ENCODE measurements around the gene EFEMP2.
A peak's percentile ranks its signal among the peaks of the same experiment; 100 is the strongest.

Gene EFEMP2

DNA sequence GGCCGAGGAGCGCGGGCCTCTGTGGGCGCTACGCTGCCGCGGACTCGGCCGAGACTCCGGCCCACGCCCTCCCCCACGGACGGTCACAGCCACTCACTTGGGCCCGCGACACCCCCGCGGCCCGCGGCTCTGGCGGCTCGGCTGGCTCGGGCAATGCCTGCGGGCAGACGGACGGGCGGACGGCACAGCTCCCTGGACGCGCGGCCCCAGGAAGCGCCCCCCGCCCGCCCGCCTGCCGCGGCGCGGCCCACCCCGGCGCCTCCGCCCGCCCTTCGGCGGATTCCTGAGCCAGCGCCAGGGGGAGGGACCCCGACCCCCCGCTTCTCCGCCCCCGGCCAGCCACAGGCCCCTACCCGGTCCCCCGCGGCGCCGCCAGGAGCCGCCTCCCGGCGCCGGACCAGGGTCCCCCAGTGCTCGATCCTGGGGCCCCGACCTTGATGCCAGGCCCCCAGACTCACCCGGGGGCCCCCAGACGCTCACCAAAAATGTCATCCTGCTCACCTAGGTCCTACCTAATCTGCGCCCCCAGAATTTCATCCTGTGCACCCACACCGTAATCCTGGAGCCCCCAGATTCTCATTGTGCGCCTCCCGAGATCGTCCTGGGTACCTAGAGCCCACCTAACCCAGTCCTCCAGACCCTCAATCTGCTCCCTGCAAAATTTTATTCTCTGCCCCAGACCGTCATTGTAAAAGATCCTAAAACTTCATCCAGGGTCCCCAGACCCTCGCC lies at the start of gene EFEMP2:
Gene EFEMP2 (minus strand): TSS at position 215 of the 732 bp plus-strand sequence. CDS start 446 bp downstream, outside the sequence.
- no peak for DNase-seq (ENCODE audit: low spot score)

DNA sequence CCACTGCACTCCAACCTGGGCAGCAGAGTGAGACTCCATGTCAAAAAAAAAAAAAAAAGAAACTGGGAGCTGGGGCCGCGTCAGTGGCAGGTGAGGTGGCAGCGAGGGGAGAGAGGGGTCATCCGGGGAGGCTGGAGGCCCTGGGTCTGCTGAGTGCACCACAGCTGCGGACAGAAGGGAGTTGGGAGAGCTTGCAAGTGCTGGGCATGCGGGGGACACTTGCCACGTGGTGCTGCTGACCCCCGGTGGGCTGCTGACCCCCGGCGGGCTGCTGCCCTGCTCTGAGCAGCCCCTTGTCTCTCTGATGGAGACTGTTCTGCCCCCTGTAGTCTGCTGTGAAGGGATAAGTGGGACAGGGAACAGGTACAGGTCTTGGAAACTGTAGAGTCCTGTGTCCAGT lies 49.3 kb upstream of the EFEMP2 start:
- DNase-seq (ENCODE audit: low spot score), result no peak

DNA sequence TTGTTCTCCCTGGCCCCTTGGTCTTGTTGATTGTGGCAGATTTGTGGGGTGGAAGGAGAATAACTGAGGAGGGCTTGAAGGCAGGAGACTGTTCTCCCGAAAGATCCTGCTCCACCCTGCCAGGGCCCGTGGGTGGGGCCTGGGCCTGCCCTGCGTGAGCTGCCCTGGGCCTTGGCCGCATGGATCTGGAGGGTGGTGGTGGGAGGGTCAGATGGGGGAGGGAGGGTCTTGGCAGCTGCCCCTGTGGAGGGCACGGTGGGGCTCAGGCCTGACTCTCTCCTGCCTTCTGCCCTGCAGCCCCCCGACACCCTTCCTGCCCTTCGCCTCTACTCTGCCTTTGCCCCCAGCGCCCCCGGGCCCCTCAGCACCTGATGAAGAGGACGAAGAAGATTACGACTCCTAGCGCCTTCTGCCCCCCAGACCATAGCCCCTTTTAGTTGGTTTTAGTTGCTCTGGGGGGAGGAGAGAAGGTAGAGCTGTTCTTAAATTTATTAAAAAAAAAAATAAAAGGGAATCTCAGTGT lies 48.5 kb upstream of the EFEMP2 start:
- DNase-seq (ENCODE audit: low spot score), result no peak

DNA sequence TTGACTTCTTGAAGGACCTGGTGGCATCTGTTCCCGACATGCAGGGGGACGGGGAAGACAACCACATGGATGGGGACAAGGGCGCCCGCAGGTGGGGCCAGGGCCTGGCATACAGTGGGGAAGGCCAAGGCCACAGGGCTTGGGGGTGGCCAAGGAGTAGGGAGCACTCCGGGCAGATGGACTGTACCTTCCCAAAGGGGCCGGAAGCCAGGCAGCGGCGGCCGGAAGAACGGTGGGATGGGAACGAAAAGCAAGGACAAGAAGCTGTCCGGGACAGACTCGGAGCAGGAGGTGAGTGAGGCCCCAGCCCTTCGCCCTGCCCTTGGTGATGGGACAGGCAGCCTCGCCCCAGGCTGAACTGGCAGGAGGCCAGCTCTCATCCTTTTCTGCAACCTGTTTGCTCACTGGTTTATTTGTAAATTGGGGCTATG lies 47.8 kb upstream of the EFEMP2 start:
- no peak for DNase-seq (ENCODE audit: low spot score)

DNA sequence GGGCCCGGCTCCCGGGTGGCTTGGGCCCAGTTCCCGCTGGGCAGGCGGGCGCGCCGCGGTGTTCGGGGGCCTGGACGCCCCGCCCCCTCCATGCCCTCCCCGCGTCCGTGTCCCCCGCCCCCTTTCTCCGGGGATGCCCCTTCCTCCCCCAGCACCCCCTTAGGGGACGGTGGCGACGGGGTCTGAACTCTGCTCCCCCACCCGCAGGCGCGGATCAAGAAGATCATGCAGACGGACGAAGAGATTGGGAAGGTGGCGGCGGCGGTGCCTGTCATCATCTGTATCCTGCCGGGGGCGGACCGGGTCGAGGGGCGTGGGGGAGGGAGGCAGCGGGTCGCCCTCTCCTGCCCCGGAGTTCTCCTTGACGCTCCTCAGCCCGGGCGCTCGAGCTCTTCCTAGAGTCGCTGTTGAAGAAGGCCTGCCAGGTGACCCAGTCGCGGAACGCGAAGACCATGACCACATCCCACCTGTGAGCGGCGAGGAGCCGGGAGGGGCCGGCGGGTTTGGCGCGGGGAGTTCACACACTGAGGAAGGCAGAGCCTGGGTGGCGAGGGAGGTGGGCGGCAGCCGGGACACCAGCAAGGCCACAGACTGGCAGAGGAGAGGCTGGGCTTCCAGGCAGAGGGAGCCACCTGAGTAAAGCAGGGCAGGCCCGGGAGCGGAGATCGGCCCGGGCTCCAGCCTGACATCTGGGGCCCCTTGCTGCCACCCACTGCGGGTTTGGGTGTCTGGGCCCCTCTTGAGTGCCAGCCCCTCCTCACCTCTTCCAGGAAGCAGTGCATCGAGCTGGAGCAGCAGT lies 47.2 kb upstream of the EFEMP2 start:
- no peak for DNase-seq (ENCODE audit: low spot score)

DNA sequence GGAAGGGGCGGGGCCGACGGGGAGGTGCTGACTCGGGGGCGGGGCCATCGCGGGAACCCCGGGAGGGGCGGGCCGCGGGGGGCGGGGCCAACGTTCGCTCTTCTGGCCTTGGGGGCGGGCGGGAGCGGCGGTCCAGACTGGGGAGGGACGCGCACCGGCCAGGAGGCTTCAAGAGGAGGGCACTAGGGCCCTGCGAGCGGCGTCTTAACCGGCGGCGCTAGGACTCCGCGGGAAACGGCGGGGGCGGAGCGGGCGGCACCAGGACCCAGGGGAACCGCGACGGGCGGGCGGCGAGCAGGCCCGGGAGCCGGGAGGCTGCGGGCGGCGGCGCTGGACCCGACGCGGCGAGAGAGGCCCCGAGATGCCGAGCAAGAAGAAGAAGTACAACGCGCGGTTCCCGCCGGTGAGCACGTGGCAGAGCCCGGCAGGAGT lies 46.6 kb upstream of the EFEMP2 start, which contains the start of gene DRAP1:
Gene DRAP1 (plus strand): TSS at position 286 of the 432 bp plus-strand sequence. CDS start 76 bp downstream, at position 362.
- DNase-seq (ENCODE audit: low spot score), result peak; percentile 94

DNA sequence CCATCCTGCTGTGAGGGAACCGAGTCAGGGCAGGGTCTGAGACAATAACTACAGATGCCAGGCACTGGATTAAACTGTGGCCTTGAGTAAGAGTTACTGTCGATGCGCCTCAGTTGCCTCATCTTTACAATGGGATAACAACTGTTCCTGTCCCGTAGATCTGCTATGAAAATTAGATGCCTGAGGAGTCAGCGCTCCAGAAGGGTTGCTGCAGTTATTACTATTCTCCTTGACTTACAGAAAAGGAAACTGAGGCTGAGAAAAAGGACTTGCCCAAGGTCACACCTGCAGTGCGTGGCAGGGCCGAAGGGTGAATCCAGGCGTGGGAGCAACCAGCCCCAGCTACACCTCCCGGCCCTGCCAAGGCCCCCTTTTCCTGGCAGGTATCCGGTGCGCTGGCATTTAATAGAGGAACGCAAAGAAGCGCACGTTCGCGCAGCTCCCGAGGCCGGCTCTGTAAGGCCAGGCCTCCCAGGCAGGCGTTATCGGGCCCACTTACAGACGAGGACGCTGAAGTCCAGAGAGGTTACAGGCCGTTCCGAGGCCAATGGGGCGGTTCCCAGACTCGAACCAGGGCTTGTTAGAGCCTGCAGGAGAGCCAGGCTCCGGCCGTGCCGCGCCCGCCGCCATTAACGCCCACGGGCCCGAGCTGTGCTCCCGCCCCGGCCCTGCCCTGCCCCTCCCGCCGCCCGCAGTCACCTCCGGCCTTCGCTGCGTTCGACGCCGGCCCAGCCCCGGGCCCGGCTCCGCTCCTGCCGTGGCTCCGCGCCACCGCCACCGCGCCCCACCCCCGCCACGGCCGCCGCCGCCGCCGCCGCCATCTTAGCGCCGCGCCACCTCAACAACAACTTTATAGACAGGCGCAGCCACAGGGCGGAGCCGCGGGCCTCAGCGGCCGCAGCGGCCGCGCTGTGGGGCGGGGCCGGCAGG lies 45.9 kb upstream of the EFEMP2 start, which contains the start of gene C11orf68:
Gene C11orf68 (minus strand): TSS at position 852 of the 930 bp plus-strand sequence. CDS start 31 bp downstream, at position 821.
- no peak for DNase-seq (ENCODE audit: low spot score)

DNA sequence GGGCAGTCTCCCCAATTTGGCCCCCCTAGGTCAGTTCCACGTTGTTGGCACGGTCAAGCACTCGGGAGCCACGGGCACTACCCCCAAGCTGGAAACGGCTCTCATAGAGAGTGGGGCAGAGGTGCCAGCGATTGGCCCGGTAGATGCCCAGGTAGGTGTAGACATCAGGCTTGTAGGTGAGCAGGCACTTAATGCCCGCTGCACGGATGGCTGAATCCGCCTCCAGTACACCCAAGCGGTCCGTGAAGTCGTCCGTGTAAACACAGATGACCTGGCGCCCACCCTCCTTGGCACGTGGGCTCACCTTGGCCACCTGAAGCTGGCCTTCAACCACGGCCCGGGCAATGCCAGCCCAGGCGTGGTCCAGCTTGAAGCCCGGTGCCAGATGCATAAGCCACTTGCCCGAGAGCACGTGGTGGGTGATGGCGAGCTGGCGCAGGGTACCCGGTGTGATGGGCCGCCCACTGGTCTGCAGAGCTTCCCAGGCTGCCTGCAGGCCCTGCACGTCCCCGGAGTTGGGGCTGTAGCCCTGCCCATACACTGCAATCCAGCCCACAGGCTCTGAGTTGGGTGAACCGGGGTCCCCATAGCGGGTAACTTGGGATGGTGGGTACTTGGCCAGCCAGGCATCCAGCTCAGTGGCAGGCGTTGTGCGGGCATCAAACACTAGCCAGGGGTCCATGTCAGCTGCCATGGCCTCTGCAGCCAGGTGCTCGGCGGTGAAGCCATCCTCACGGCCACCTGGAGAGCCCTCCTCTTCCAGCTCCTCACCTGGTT lies 45.0 kb upstream of the EFEMP2 start:
- DNase-seq (ENCODE audit: low spot score), result no peak

DNA sequence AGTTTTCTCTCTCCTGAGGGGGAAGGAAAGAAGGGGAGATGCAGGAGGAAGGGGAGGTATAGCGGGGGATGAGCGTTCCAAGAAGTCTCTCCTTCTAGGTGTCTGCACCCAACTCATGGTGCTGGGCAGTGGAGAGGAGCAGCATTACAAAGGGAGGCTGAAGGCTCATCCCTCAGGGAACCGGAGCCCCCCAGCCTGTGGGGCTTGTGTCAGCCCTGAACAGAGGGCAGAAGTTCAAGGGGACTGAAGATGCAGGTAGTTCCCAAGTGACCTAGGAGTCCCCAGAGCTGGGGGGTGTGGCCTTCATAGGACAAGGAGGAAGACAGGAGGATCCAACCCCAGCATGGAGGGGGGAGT lies 44.5 kb upstream of the EFEMP2 start:
- no peak for DNase-seq (ENCODE audit: low spot score)

DNA sequence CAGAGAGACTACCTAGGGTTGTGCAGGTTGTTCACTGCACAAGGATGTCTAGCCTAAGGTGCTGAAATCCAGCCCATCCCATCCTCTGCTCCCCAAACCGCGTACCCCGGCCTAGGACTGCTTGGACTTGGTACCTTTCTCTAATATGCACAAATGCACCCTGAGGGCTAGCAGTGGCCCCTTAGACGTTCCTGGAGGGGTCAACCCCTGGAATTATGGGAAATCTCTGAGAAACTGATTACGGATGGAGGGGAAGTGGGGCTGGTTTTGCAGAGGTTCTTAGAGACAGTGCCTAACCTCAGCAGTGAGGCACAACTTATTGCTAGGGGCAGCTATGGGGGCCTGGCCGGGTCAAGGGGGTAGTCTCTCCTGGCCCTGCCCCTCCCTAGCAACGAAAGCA lies 43.8 kb upstream of the EFEMP2 start:
- DNase-seq (ENCODE audit: low spot score), result no peak

DNA sequence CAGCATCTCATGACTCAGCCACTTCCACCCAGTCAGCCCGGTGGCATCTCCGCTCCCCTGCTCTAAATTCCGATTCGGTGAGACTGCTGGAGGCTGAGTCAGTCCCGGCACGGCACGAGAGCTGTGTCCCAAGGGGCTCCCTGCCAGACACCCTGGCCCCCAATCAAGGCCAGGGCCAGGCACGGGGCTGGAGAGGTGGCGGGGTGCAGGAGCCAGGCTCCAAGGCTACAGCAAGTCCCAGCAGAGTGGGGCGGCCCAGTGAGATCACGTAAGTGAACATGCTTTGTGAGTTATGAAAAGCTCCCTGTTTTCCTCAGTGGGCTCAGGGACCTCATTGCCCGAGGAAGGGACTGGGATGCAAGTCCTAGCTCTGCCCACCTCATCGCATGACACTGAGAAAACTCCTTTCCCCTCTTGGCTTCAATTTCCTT lies 43.2 kb upstream of the EFEMP2 start:
- DNase-seq (ENCODE audit: low spot score), result peak; percentile 97

DNA sequence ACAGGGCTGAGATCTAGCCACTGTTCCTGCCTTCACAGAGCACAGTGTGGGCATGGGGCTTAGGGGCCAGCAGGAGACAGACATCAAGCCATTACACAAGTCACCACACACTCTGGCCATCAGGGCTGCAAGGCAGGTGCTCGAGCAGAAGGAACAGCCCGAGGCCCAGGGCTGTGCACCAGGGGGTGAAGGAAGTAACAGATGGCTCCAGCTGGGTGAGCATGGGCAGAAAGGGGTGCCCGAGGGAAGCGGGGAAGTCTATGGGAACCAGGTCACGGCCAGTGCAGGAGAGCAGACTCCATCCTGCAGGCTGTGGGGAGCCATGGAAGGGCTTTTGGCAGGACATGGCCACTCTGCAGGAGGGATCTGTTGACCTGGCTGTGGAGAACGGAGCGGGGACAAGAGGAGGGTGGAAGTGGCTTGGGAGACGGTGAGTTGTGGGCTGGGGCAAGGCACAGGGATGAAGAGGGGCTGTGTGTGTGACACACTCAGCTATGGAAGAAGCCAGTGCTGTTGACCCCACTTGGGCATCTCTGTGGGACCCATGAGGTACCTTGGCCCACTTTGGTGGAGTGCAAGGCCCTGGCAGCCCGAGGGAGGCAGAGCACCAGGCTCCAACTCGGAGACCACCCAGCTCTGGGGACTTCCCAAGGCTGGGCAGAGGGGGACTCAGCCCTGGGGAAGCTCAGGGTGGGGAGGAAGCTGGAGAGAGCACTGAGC lies 42.7 kb upstream of the EFEMP2 start:
- no peak for DNase-seq (ENCODE audit: low spot score)

DNA sequence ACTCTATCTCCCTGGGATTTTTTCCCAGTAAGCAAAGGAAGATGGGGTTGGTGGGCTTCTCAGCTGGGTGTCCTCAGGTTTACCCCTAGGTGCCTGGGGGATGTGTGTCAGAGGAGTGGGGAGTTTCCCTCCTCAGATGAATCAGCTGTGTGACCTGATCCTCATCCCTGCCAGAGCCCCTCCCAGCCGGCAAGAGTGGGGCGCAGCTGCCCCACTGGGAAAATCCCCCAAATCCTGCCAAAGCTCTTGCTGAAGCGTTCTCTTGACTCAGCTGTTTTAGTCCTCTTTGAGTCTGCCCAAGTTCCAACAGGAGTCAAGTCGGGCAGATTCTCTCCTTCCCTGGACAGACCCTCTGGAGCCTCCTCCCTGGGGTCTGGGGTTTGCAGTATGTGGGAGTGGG lies 40.2 kb upstream of the EFEMP2 start:
- no peak for DNase-seq (ENCODE audit: low spot score)

DNA sequence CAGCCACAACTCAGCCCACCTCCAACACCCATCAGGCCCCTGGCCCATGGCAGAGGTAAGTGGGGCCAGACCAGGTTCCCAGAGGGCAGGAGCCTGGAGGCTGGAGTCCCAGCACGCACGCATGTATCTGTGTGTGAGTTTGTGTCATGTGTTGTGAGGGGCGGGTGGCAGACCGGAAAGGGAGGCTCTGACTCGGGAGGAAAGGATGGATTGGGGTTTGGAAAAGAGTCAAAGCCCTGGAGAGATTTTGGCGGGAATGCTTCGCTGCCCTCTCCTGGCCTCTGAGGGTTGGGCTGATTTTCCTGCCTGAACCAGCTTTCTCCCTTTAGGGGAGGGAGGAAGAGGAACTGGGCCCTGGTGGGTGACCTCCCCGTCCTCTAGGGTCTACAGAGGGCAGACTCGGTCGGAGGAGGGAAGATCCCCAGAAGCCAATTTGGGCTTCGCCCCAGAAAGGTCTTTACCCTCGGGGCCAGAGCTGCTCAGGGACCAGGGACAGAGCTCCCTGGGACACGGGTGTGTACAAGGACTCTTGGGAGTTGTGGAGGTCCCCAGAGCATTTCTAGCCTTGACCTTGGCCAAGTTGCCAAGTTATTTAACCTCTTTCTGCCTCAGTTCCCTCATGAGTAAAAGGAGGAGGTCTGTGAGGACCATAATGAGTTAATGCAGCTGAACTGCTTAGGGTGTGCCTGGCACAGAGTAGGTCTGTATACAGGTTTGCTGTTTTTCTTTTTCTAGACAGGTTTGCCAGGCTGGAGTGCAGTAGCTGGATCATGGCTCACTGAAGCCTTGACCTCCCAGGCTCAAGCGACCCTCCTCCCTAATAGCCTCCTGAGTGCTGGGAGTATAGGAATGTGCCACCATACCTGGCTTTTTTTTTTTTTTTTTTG lies 39.3 kb upstream of the EFEMP2 start:
- peak; percentile 90 for DNase-seq (ENCODE audit: low spot score)

DNA sequence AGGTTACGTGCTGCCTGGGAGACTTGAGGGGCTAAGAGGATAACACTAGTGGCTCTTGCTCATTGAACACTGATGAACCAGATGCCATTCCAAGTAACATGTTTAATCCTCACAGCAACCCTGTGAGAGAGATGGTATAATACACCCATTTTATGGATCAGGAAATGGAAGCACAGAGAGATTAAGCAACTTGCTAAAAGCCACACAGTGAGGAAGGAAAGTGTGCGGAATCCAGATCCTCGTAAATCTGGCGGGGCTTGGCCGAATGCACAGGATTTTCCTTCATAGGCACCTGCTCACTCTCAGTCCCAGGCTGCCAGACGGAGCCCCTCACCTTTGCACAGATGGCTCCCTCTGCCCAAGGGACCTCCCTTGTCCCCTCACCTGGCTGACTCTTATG lies 35.3 kb upstream of the EFEMP2 start:
- no peak for DNase-seq (ENCODE audit: low spot score)

DNA sequence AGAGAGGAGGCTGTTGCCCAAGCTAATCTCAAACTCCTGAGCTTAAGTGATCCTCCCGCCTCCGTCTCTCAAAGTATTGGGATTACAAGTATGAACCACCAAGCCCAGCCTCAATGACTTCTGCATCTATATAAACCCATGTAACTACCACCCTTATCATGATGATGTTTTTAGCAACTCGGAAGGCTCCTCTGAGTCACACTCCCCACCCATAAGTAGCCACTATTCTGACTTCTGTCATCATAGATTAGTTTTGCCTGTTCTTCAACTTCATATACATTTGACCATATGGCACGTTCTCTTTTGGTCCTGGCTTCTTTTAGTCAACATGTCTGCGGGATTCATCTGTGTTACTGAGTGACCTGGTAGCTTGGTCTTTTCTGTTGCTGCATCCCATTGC lies 34.0 kb upstream of the EFEMP2 start:
- no peak for DNase-seq (ENCODE audit: low spot score)

DNA sequence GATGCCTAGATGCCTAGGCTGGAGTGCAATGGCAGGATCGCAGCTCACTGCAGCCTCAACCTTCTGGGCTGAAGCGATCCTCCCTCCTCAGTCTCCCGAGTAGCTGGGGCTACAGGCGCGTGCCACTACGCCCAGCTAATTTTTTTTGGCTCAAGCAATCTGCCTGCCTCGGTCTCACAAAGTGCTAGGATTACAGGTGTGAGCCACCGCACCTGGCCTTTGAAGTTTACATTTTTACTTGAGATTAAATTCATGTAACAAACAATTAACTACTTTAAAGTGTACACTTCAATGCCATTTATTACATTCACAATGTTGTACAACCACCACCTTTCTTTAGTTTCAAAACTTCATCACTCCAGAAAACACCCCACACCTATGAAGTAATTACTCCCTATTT lies 31.1 kb upstream of the EFEMP2 start:
- no peak for DNase-seq (ENCODE audit: low spot score)

DNA sequence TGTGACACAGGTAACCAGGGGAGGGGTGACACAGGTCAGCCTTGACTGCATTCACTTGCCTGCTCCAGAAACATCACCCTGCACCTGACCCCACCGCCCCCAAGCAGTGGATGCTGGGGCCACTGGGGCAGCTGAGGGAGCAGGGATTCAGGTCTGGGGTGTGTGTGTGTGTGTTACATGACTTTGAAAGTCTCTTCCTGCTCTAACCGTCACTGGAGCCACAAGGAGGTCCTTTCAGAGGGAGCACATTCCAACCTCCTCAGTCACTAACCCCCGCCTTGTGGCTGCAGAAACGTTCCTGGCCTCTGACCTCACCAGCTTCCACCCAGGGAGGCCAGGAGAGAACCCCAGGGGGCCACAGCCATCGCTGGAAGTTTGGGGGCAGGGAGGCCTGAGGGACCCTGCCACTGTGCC lies 30.5 kb upstream of the EFEMP2 start:
- DNase-seq (ENCODE audit: low spot score), result peak; percentile 87

DNA sequence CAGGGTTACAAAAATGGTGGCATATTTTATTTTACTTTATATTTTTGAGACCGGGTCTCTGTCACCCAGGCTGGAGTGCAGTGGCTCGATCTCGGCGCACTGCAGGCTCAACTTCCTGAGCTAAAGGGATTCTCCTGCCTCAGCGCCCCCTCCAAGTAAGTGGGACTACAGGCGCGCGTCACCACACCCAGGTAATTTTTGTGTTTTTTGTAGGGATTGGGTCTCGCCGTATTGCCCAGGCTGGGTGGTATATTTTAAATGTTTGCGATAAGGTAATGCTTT lies 28.2 kb upstream of the EFEMP2 start:
- no peak for DNase-seq (ENCODE audit: low spot score)

All from COLO829 (cell line).